IMR-90 (cell line): ENCODE measurements around the gene CC2D2B. TPM values are rescaled to one million over a fixed set of nuclear protein-coding genes. Genes with fewer than 3 reads are reported as not detected.

ENCODE experiments used
- ATAC-seq: fragments of 200-7000 bp; cut with Tn5 transposase; 2 replicates; pipeline ENCODE4 v1.9.1; 2020; ENCODE audit warnings: low read depth, mild to moderate bottlenecking, moderate library complexity
- BruUV-seq: library from RNA; stranded (reverse); fragments of 400-500 nt; replicated peaks from 2 replicates; lab custom pipeline; 2021; lab: Mats Ljungman, UMichigan
- CTCF ChIA-PET: fragments of 300-600 bp; formaldehyde crosslinking; extraction: SDS; loops from one replicate; lab custom pipeline; 2021; ENCODE audit warnings: antibody characterized with exemption; lab: Yijun Ruan, JAX
- POLR2A ChIA-PET: fragments of 300-600 bp; sonication (Branson Sonifier 250); formaldehyde crosslinking; loops from one replicate; lab custom pipeline; 2022; ENCODE audit warnings: antibody characterized with exemption; ENCODE audit not compliant: unreplicated experiment; lab: Charles Lee
- DNase-seq: peaks from one replicate; pipeline ENCODE4 v3.0.0; 2013
- H2AFZ ChIP-seq: replicated peaks from 2 replicates; pipeline ENCODE3; 2013; ENCODE audit warnings: low read length, mild to moderate bottlenecking; ENCODE audit not compliant: poor library complexity
- H2AK5ac ChIP-seq: 2 replicates; pipeline ENCODE4 v1.6.1; 2013; ENCODE audit warnings: low read depth, low read length, inconsistent platforms
- H2AK9ac ChIP-seq: replicated peaks from 2 replicates; pipeline ENCODE3; 2013; ENCODE audit warnings: mild to moderate bottlenecking, low read depth, low read length, moderate library complexity; ENCODE audit not compliant: poor library complexity
- H2BK120ac ChIP-seq: 2 replicates; pipeline ENCODE4 v1.6.1; 2013; ENCODE audit warnings: low read depth, low read length, inconsistent platforms
- H2BK15ac ChIP-seq: 3 replicates; pipeline ENCODE4 v1.6.1; 2013; ENCODE audit warnings: low read depth, low read length, inconsistent platforms
- H2BK20ac ChIP-seq: 2 replicates; pipeline ENCODE4 v1.6.1; 2013; ENCODE audit warnings: low read depth, mild to moderate bottlenecking, inconsistent platforms, low read length, moderate library complexity
- H2BK5ac ChIP-seq: 2 replicates; pipeline ENCODE4 v1.6.1; 2013; ENCODE audit warnings: mild to moderate bottlenecking, low read depth, low read length, inconsistent platforms; ENCODE audit not compliant: poor library complexity, severe bottlenecking
- H3K14ac ChIP-seq: replicated peaks from 2 replicates; pipeline ENCODE4 v1.6.1; 2013; ENCODE audit warnings: low read depth, low read length, inconsistent platforms
- H3K18ac ChIP-seq: 2 replicates; pipeline ENCODE4 v1.6.1; 2013; ENCODE audit warnings: low read depth, low read length, control low read depth
- H3K23ac ChIP-seq: 2 replicates; pipeline ENCODE4 v1.6.1; 2013; ENCODE audit warnings: low read depth, low read length, inconsistent platforms
- H3K27ac ChIP-seq: 2 replicates; pipeline ENCODE4 v1.5.1; 2013; ENCODE audit warnings: mild to moderate bottlenecking, control low read depth, low read length; ENCODE audit not compliant: insufficient read depth
- H3K27me3 ChIP-seq: 2 replicates; pipeline ENCODE4 v1.6.1; 2013; ENCODE audit warnings: low read length; ENCODE audit not compliant: control insufficient read depth, insufficient read depth
- H3K36me3 ChIP-seq: 2 replicates; pipeline ENCODE4 v1.6.1; 2013; ENCODE audit warnings: low read length, mixed read lengths; ENCODE audit not compliant: control insufficient read depth, insufficient read depth
- H3K4ac ChIP-seq: 2 replicates; pipeline ENCODE4 v1.6.1; 2013; ENCODE audit warnings: low read depth, low read length, inconsistent platforms
- H3K4me1 ChIP-seq: 2 replicates; pipeline ENCODE4 v1.6.1; 2013; ENCODE audit warnings: low read length, mixed read lengths; ENCODE audit not compliant: control insufficient read depth, insufficient read depth
- H3K4me2 ChIP-seq: 2 replicates; pipeline ENCODE4 v1.6.1; 2013; ENCODE audit warnings: low read depth, mild to moderate bottlenecking, control low read depth, low read length, moderate library complexity
- H3K4me3 ChIP-seq: 2 replicates; pipeline ENCODE4 v1.5.1; 2013; ENCODE audit warnings: low read depth, mild to moderate bottlenecking, control low read depth, low read length, moderate library complexity; ENCODE audit not compliant: insufficient read depth
- H3K56ac ChIP-seq: 2 replicates; pipeline ENCODE4 v1.6.1; 2013; ENCODE audit warnings: low read length, inconsistent platforms; ENCODE audit not compliant: insufficient read depth; ENCODE audit errors: extremely low read depth
- H3K79me1 ChIP-seq, 2 experiments: 2 replicates each; pipeline ENCODE4 v1.6.1; 2013; ENCODE audit warnings: low read length in 2 of 2, inconsistent platforms in 1 of 2, low read depth in 1 of 2
- H3K9ac ChIP-seq: 2 replicates; pipeline ENCODE4 v1.6.1; 2013; ENCODE audit warnings: low read depth, low read length, control low read depth
- H3K9me1 ChIP-seq: 2 replicates; pipeline ENCODE4 v1.6.1; 2013; ENCODE audit warnings: low read length, inconsistent platforms; ENCODE audit not compliant: insufficient read depth
- H3K9me3 ChIP-seq: 2 replicates; pipeline ENCODE4 v1.6.1; 2013; ENCODE audit warnings: low read length; ENCODE audit not compliant: control insufficient read depth, insufficient read depth
- H4K20me1 ChIP-seq: 2 replicates; pipeline ENCODE4 v1.6.1; 2013; ENCODE audit warnings: low read length, inconsistent platforms; ENCODE audit not compliant: insufficient read depth
- H4K5ac ChIP-seq: 2 replicates; pipeline ENCODE4 v1.6.1; 2013; ENCODE audit warnings: mild to moderate bottlenecking, low read depth, low read length, control low read depth
- H4K8ac ChIP-seq, 2 experiments: 2 replicates each; pipeline ENCODE4 v1.6.1; 2013; ENCODE audit warnings: low read depth in 2 of 2, low read length in 2 of 2, control low read depth in 1 of 2, inconsistent platforms in 1 of 2
- H4K91ac ChIP-seq: 2 replicates; pipeline ENCODE4 v1.6.1; 2013; ENCODE audit warnings: low read depth, low read length, inconsistent platforms; ENCODE audit not compliant: insufficient read depth
- BHLHE40 ChIP-seq: fragments of 150-350 bp; IDR thresholded peaks from 2 replicates; pipeline ENCODE4 v1.6.1; 2016; ENCODE audit warnings: mild to moderate bottlenecking, low read depth, low read length
- CEBPB ChIP-seq: IDR thresholded peaks from 2 replicates; pipeline ENCODE4 v1.6.1; 2012; ENCODE audit warnings: low read depth, low read length, improper control_type of control experiment
- ELK1 ChIP-seq: fragments of 150-350 bp; IDR thresholded peaks from 2 replicates; pipeline ENCODE4 v1.6.1; 2016; ENCODE audit warnings: low read depth, mild to moderate bottlenecking, low read length, moderate library complexity, borderline replicate concordance
- FOS ChIP-seq: fragments of 150-350 bp; IDR thresholded peaks from 2 replicates; pipeline ENCODE4 v1.6.1; 2016; ENCODE audit warnings: low read depth, low read length
- MAZ ChIP-seq: IDR thresholded peaks from 2 replicates; pipeline ENCODE4 v1.6.1; 2012; ENCODE audit warnings: low read depth, mild to moderate bottlenecking, low read length, improper control_type of control experiment, moderate library complexity, borderline replicate concordance
- NFE2L2 ChIP-seq: fragments of 150-350 bp; IDR thresholded peaks from 2 replicates; pipeline ENCODE4 v1.6.1; 2016; ENCODE audit warnings: low read depth, mild to moderate bottlenecking, low read length
- POLR2A ChIP-seq: IDR thresholded peaks from 2 replicates; pipeline ENCODE4 v1.6.1; 2012; ENCODE audit warnings: mild to moderate bottlenecking, low read depth, low read length
- RAD21 ChIP-seq: IDR thresholded peaks from 2 replicates; pipeline ENCODE4 v1.6.1; 2012; ENCODE audit warnings: low read length, improper control_type of control experiment
- RCOR1 ChIP-seq: IDR thresholded peaks from 2 replicates; pipeline ENCODE4 v1.6.1; 2012; ENCODE audit warnings: mild to moderate bottlenecking, low read length, improper control_type of control experiment; ENCODE audit not compliant: insufficient replicate concordance
- RFX5 ChIP-seq: IDR thresholded peaks from 2 replicates; pipeline ENCODE4 v1.8.0; 2012; ENCODE audit warnings: low read depth, mild to moderate bottlenecking, low read length, moderate library complexity
- SMC3 ChIP-seq: fragments of 150-350 bp; IDR thresholded peaks from 2 replicates; pipeline ENCODE4 v1.6.1; 2016; ENCODE audit warnings: low read depth, mild to moderate bottlenecking, antibody characterized with exemption, low read length, moderate library complexity
- USF2 ChIP-seq: fragments of 150-350 bp; IDR thresholded peaks from 2 replicates; pipeline ENCODE4 v1.6.1; 2017; ENCODE audit warnings: mild to moderate bottlenecking, antibody characterized with exemption, low read length, low read depth
- WGBS, 2 experiments: methylation state at CpG; one replicate each; pipeline versions ENCODE4 v1.1.5 to v1.1.7; 2013; ENCODE audit warnings: missing lambda C conversion rate in 2 of 2; ENCODE audit not compliant: insufficient read length in 1 of 2; ENCODE audit errors: extremely low coverage in 2 of 2; 5-methylcytosine and 5-hydroxymethylcytosine counted together
- dilution Hi-C: fragments of 300-500 bp; cut with HindIII; formaldehyde crosslinking; loops from one replicate; pipeline ENCODE4 v1.14.3; 2018; ENCODE audit warnings: low sequenced_read_pairs; ENCODE audit not compliant: unreplicated experiment
- in situ Hi-C: fragments of 300-500 bp; cut with MboI; formaldehyde crosslinking; loops from 3 replicates; pipeline ENCODE4 v1.14.3; 2019; ENCODE audit warnings: low sequenced_read_pairs, inconsistent platforms, mixed read lengths
- intact Hi-C: fragments of 100-400 bp; cut with micrococcal nuclease; formaldehyde crosslinking; loops from 2 replicates; pipeline ENCODE4 v1.10.0; 2022
- polyA plus RNA-seq, 3 experiments: library from polyadenylated mRNA; depleted of rRNA; stranded (reverse); fragments of >200 nt; gene quantifications; 2 replicates each; pipeline ENCODE4 v1.2.3, GENCODE V29; 2012; ENCODE audit warnings: low replicate concordance in 1 of 3
- total RNA-seq: library from RNA; depleted of rRNA; stranded (reverse); fragments of >200 nt; gene quantifications from 2 replicates; pipeline ENCODE4 v1.2.3, GENCODE V29; 2012
- TF ChIP-seq, protein P1 (sequence below): conservative IDR thresholded peaks from 2 replicates; pipeline ENCODE4 v1.5.1; 2012; ENCODE audit warnings: mild to moderate bottlenecking, low read depth, low read length, improper control_type of control experiment

The CC2D2B gene
- total and polyA plus RNA-seq, 2 of the 4 experiments (the other 2 are of a cell fraction): not detected

DNA sequence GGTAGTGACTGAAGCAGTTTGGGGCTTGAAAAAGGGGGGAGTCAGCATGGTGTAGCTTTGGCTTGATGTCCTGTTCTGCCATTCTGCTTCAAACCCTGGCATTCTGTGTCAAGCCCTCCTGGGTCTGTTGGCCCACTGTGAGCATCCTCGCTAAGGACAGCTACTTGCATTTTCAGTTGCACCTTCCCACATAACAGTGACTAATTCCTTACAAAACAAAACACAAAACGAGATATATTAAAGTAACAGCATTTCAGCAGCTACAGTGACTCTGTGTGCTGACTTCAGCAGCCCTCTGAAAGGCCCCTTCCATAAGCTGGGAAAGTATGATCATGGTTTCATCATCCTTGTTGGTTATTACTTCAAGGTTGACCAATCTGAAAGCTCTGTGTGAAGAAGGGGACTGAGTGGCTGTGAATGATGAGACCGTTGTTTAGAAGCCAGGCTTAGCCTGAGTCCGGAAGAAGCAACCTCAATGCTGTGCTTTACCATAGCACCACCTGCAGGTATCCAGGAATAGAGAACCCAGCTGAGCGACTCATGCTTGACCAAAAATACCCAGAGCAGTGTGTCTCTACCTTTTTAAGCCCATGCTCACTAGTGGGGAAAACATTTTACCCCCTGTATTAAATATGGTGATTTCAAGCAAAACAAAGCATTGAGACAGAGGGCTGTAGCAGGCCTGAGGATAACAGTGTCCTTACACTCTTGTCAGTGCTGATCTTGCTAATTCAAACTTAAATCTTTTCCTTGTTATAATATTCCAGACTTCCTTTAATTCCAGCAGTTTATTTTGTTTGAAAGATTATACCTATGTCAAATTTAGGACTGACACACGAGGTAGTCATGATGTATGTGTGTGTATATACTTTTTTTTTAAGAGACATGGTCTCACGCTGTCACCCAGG lies 42.6 kb upstream of the CC2D2B start:
- peak overlapping the region in 1 of 2 experiments; percentile 83; a peak in 2 of 4 replicates for H4K8ac ChIP-seq
- intact Hi-C loops (loop anchor here (1.0 to 10.0 kb wide), 3 partner anchors 23 to 430 kb away; no protein-coding TSS in a partner anchor), in situ Hi-C loops (no loop called here), dilution Hi-C loops (no loop called here)
- no peaks in the 10 kb centered on the region for H4K20me1 ChIP-seq
- H3K4me2 ChIP-seq: peak overlapping the region; percentile 45
- ChIA-PET CTCF (interaction anchor here (0.6 to 2.9 kb wide), 10 partner anchors 16 to 226 kb away, joined by 3 to 39 read pairs (median 4); partner anchors contain the start of gene TCTN3), POLR2A (no interaction called here)
- H3K36me3 ChIP-seq: no peaks in the 10 kb centered on the region
- H3K4ac ChIP-seq: peak overlapping the region; percentile 24; the same call in 1 of the 2 replicates
- no TSS peak for BruUV-seq
- no peak overlapping the region for H3K18ac ChIP-seq
- 0 out of 2 replicates have a peak overlapping the region, but pooled peaks have one; percentile 11 for H3K9ac ChIP-seq
- peak overlapping the region; percentile 44; the same call in 1 of the 2 replicates for H3K27ac ChIP-seq
- no peaks in the 10 kb centered on the region; the same call in 1 of the 2 replicates for H3K9me1 ChIP-seq
- H2AK5ac ChIP-seq: no peak overlapping the region
- H3K9me3 ChIP-seq: no peaks in the 10 kb centered on the region
- peak overlapping the region; percentile 71 for H2AFZ ChIP-seq
- H3K4me1 ChIP-seq: peaks cover 2% of the 10 kb centered on the region; the same call in 1 of the 2 replicates
- no peak overlapping the region for H3K56ac ChIP-seq
- no peak overlapping the region for H4K91ac ChIP-seq
- H2BK5ac ChIP-seq: no peak overlapping the region
- peak overlapping the region; percentile 24; the same call in 1 of the 2 replicates for H4K5ac ChIP-seq
- H3K4me3 ChIP-seq: no peak overlapping the region
- H3K23ac ChIP-seq: no peak overlapping the region
- no peak overlapping the region for H2BK20ac ChIP-seq
- no peak overlapping the region for H3K14ac ChIP-seq
- ATAC-seq: peak; percentile 99
- no peak overlapping the region for H2AK9ac ChIP-seq
- WGBS, 2 experiments: no CpG with 5 or more reads among the region's 7 CpGs
- H2BK15ac ChIP-seq: no peak overlapping the region
- H3K79me1 ChIP-seq: no peaks in the 10 kb centered on the region
- peak; percentile 86 for DNase-seq
- no peak overlapping the region for H2BK120ac ChIP-seq
- H3K27me3 ChIP-seq: no peaks in the 10 kb centered on the region
- TF ChIP-seq ELK1 (no peak), RFX5 (no peak), USF2 (no peak), FOS (peak; percentile 5; the same call in 1 of the 2 replicates), CEBPB (peak; percentile 85), POLR2A (no peak), SMC3 (peak; percentile 69), NFE2L2 (no peak), BHLHE40 (no peak), RAD21 (peak; percentile 78), MAZ (no peak), RCOR1 (no peak)
- TF ChIP-seq, protein P1, sequence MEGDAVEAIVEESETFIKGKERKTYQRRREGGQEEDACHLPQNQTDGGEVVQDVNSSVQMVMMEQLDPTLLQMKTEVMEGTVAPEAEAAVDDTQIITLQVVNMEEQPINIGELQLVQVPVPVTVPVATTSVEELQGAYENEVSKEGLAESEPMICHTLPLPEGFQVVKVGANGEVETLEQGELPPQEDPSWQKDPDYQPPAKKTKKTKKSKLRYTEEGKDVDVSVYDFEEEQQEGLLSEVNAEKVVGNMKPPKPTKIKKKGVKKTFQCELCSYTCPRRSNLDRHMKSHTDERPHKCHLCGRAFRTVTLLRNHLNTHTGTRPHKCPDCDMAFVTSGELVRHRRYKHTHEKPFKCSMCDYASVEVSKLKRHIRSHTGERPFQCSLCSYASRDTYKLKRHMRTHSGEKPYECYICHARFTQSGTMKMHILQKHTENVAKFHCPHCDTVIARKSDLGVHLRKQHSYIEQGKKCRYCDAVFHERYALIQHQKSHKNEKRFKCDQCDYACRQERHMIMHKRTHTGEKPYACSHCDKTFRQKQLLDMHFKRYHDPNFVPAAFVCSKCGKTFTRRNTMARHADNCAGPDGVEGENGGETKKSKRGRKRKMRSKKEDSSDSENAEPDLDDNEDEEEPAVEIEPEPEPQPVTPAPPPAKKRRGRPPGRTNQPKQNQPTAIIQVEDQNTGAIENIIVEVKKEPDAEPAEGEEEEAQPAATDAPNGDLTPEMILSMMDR: peak; percentile 84
